Measurements from ENCODE around the gene THAP2.

The THAP2 gene

GRCh38 chr12:71641390-71641789 is 22.7 kb upstream of the THAP2 start:
- WGBS, 2 experiments, result 88 to 100% methylated on average over 1 to 2 of the region's 2 CpGs
- peaks cover 22% of the 10 kb centered on the region for H3K36me3 ChIP-seq (ENCODE audit: control insufficient read depth, insufficient read depth, low read length)

GRCh38 chr12:71642264-71642663 is 21.8 kb upstream of the THAP2 start:
- Histone ChIP-seq H3K27ac (ENCODE audit: insufficient read depth, low read depth, low read length, poor library complexity, severe bottlenecking) (no peak overlapping the region), H3K36me3 (ENCODE audit: control insufficient read depth, insufficient read depth, low read length) (peaks cover 22% of the 10 kb centered on the region), H3K27me3 (ENCODE audit: control insufficient read depth, insufficient read depth, low read length, poor library complexity, severe bottlenecking) (no peaks in the 10 kb centered on the region), H3K4me1 (ENCODE audit: control insufficient read depth, insufficient read depth, low read length) (no peaks in the 10 kb centered on the region), H3K9me3 (ENCODE audit: control insufficient read depth, low read length) (no peaks in the 10 kb centered on the region), H3K4me3 (ENCODE audit: insufficient read depth, low read depth, low read length) (no peak overlapping the region)
- 89 to 93% methylated on average over 2 of the region's 2 CpGs for WGBS, 2 experiments

More at GRCh38 chr12:71641390-71641789, 22.7 kb upstream of the THAP2 start:
- no peaks in the 10 kb centered on the region for H3K4me1 ChIP-seq (ENCODE audit: control insufficient read depth, insufficient read depth, low read length)
- no peaks in the 10 kb centered on the region for H3K27me3 ChIP-seq (ENCODE audit: control insufficient read depth, insufficient read depth, low read length, poor library complexity, severe bottlenecking)
- no peaks in the 10 kb centered on the region for H3K9me3 ChIP-seq (ENCODE audit: control insufficient read depth, low read length)
- H3K27ac ChIP-seq (ENCODE audit: insufficient read depth, low read depth, low read length, poor library complexity, severe bottlenecking), result no peak overlapping the region
- H3K4me3 ChIP-seq (ENCODE audit: insufficient read depth, low read depth, low read length), result no peak overlapping the region

GRCh38 chr12:71645268-71645667 is 18.8 kb upstream of the THAP2 start:
- Histone ChIP-seq H3K27me3 (ENCODE audit: control insufficient read depth, insufficient read depth, low read length, poor library complexity, severe bottlenecking) (no peaks in the 10 kb centered on the region), H3K36me3 (ENCODE audit: control insufficient read depth, insufficient read depth, low read length) (peaks cover 22% of the 10 kb centered on the region), H3K9me3 (ENCODE audit: control insufficient read depth, low read length) (no peaks in the 10 kb centered on the region), H3K4me3 (ENCODE audit: insufficient read depth, low read depth, low read length) (no peak overlapping the region), H3K27ac (ENCODE audit: insufficient read depth, low read depth, low read length, poor library complexity, severe bottlenecking) (no peak overlapping the region), H3K4me1 (ENCODE audit: control insufficient read depth, insufficient read depth, low read length) (no peaks in the 10 kb centered on the region)
- 93 to 98% methylated on average over 3 of the region's 3 CpGs for WGBS, 2 experiments

GRCh38 chr12:71646512-71646911 is 17.6 kb upstream of the THAP2 start:
- Histone ChIP-seq H3K4me1 (ENCODE audit: control insufficient read depth, insufficient read depth, low read length) (no peaks in the 10 kb centered on the region), H3K9me3 (ENCODE audit: control insufficient read depth, low read length) (no peaks in the 10 kb centered on the region), H3K36me3 (ENCODE audit: control insufficient read depth, insufficient read depth, low read length) (peaks cover 19% of the 10 kb centered on the region), H3K27ac (ENCODE audit: insufficient read depth, low read depth, low read length, poor library complexity, severe bottlenecking) (no peak overlapping the region), H3K27me3 (ENCODE audit: control insufficient read depth, insufficient read depth, low read length, poor library complexity, severe bottlenecking) (no peaks in the 10 kb centered on the region), H3K4me3 (ENCODE audit: insufficient read depth, low read depth, low read length) (no peak overlapping the region)
- WGBS, 2 experiments, result 94% methylated on average over 3 of the region's 3 CpGs

- 90 to 97% methylated on average over 3 to 4 of the region's 4 CpGs for WGBS, 2 experiments
- Histone ChIP-seq H3K36me3 (ENCODE audit: control insufficient read depth, insufficient read depth, low read length) (peaks cover 18% of the 10 kb centered on the region), H3K4me1 (ENCODE audit: control insufficient read depth, insufficient read depth, low read length) (no peaks in the 10 kb centered on the region)
Observed at GRCh38 chr12:71648537-71648936, 15.6 kb upstream of the THAP2 start.

GRCh38 chr12:71649401-71649800 is 14.7 kb upstream of the THAP2 start:
- Histone ChIP-seq H3K36me3 (ENCODE audit: control insufficient read depth, insufficient read depth, low read length) (peaks cover 20% of the 10 kb centered on the region), H3K27ac (ENCODE audit: insufficient read depth, low read depth, low read length, poor library complexity, severe bottlenecking) (no peak overlapping the region)
- 100% methylated on average over 1 of the region's 2 CpGs for WGBS, 2 experiments

More at GRCh38 chr12:71648537-71648936, 15.6 kb upstream of the THAP2 start:
- Histone ChIP-seq H3K4me3 (ENCODE audit: insufficient read depth, low read depth, low read length) (no peak overlapping the region), H3K27ac (ENCODE audit: insufficient read depth, low read depth, low read length, poor library complexity, severe bottlenecking) (no peak overlapping the region), H3K27me3 (ENCODE audit: control insufficient read depth, insufficient read depth, low read length, poor library complexity, severe bottlenecking) (no peaks in the 10 kb centered on the region), H3K9me3 (ENCODE audit: control insufficient read depth, low read length) (no peaks in the 10 kb centered on the region)

GRCh38 chr12:71652656-71653055 is 11.4 kb upstream of the THAP2 start:
- H3K4me1 ChIP-seq (ENCODE audit: control insufficient read depth, insufficient read depth, low read length), result no peaks in the 10 kb centered on the region
- 80 to 88% methylated on average over 1 of the region's 1 CpG for WGBS, 2 experiments
- H3K9me3 ChIP-seq (ENCODE audit: control insufficient read depth, low read length), result no peaks in the 10 kb centered on the region
- no peaks in the 10 kb centered on the region for H3K27me3 ChIP-seq (ENCODE audit: control insufficient read depth, insufficient read depth, low read length, poor library complexity, severe bottlenecking)
- H3K4me3 ChIP-seq (ENCODE audit: insufficient read depth, low read depth, low read length), result no peak overlapping the region
- H3K27ac ChIP-seq (ENCODE audit: insufficient read depth, low read depth, low read length, poor library complexity, severe bottlenecking), result no peak overlapping the region
- peaks cover 30% of the 10 kb centered on the region for H3K36me3 ChIP-seq (ENCODE audit: control insufficient read depth, insufficient read depth, low read length)

More at GRCh38 chr12:71649401-71649800, 14.7 kb upstream of the THAP2 start:
- Histone ChIP-seq H3K9me3 (ENCODE audit: control insufficient read depth, low read length) (no peaks in the 10 kb centered on the region), H3K4me1 (ENCODE audit: control insufficient read depth, insufficient read depth, low read length) (no peaks in the 10 kb centered on the region), H3K27me3 (ENCODE audit: control insufficient read depth, insufficient read depth, low read length, poor library complexity, severe bottlenecking) (no peaks in the 10 kb centered on the region), H3K4me3 (ENCODE audit: insufficient read depth, low read depth, low read length) (no peak overlapping the region)

GRCh38 chr12:71653137-71653536 is 11.0 kb upstream of the THAP2 start:
- whole genome bisulfite sequencing, 2 experiments, result 92 to 100% methylated on average over 2 of the region's 2 CpGs
- Histone ChIP-seq H3K36me3 (ENCODE audit: control insufficient read depth, insufficient read depth, low read length) (peaks cover 30% of the 10 kb centered on the region), H3K4me3 (ENCODE audit: insufficient read depth, low read depth, low read length) (no peak overlapping the region), H3K9me3 (ENCODE audit: control insufficient read depth, low read length) (no peaks in the 10 kb centered on the region), H3K4me1 (ENCODE audit: control insufficient read depth, insufficient read depth, low read length) (no peaks in the 10 kb centered on the region), H3K27ac (ENCODE audit: insufficient read depth, low read depth, low read length, poor library complexity, severe bottlenecking) (no peak overlapping the region), H3K27me3 (ENCODE audit: control insufficient read depth, insufficient read depth, low read length, poor library complexity, severe bottlenecking) (no peaks in the 10 kb centered on the region)

- WGBS, 2 experiments, result 62 to 72% methylated on average over 2 of the region's 3 CpGs
- peaks cover 35% of the 10 kb centered on the region for H3K36me3 ChIP-seq (ENCODE audit: control insufficient read depth, insufficient read depth, low read length)
- H3K4me1 ChIP-seq (ENCODE audit: control insufficient read depth, insufficient read depth, low read length), result no peaks in the 10 kb centered on the region
- no peak overlapping the region for H3K4me3 ChIP-seq (ENCODE audit: insufficient read depth, low read depth, low read length)
- H3K27me3 ChIP-seq (ENCODE audit: control insufficient read depth, insufficient read depth, low read length, poor library complexity, severe bottlenecking), result no peaks in the 10 kb centered on the region
- H3K9me3 ChIP-seq (ENCODE audit: control insufficient read depth, low read length), result no peaks in the 10 kb centered on the region
- no peak overlapping the region for H3K27ac ChIP-seq (ENCODE audit: insufficient read depth, low read depth, low read length, poor library complexity, severe bottlenecking)
Observed at GRCh38 chr12:71654200-71654599, 9.9 kb upstream of the THAP2 start.

GRCh38 chr12:71655495-71655894 is 8.6 kb upstream of the THAP2 start:
- WGBS, 2 experiments, result 83 to 91% methylated on average over 1 of the region's 1 CpG
- Histone ChIP-seq H3K36me3 (ENCODE audit: control insufficient read depth, insufficient read depth, low read length) (peaks cover 43% of the 10 kb centered on the region), H3K9me3 (ENCODE audit: control insufficient read depth, low read length) (no peaks in the 10 kb centered on the region), H3K27ac (ENCODE audit: insufficient read depth, low read depth, low read length, poor library complexity, severe bottlenecking) (no peak overlapping the region), H3K4me3 (ENCODE audit: insufficient read depth, low read depth, low read length) (no peak overlapping the region), H3K4me1 (ENCODE audit: control insufficient read depth, insufficient read depth, low read length) (no peaks in the 10 kb centered on the region), H3K27me3 (ENCODE audit: control insufficient read depth, insufficient read depth, low read length, poor library complexity, severe bottlenecking) (no peaks in the 10 kb centered on the region)

GRCh38 chr12:71655907-71656306 is 8.2 kb upstream of the THAP2 start:
- 95 to 96% methylated on average over 1 of the region's 1 CpG for WGBS, 2 experiments
- H3K36me3 ChIP-seq (ENCODE audit: control insufficient read depth, insufficient read depth, low read length), result peaks cover 43% of the 10 kb centered on the region

More at GRCh38 chr12:71655907-71656306, 8.2 kb upstream of the THAP2 start:
- Histone ChIP-seq H3K27me3 (ENCODE audit: control insufficient read depth, insufficient read depth, low read length, poor library complexity, severe bottlenecking) (no peaks in the 10 kb centered on the region), H3K4me1 (ENCODE audit: control insufficient read depth, insufficient read depth, low read length) (no peaks in the 10 kb centered on the region), H3K4me3 (ENCODE audit: insufficient read depth, low read depth, low read length) (no peak overlapping the region), H3K27ac (ENCODE audit: insufficient read depth, low read depth, low read length, poor library complexity, severe bottlenecking) (no peak overlapping the region), H3K9me3 (ENCODE audit: control insufficient read depth, low read length) (no peaks in the 10 kb centered on the region)
